GM10266 (cell line): Measurements from ENCODE around the gene PLOD3.

Experiments
- DNase-seq: peaks from one replicate; pipeline ENCODE4 v3.0.0; 2012; ENCODE audit errors: extremely low spot score
- TF ChIP-seq, protein P1 (sequence below): IDR thresholded peaks from 2 replicates; pipeline ENCODE4 v1.5.1; 2012; ENCODE audit warnings: mild to moderate bottlenecking, low read depth; ENCODE audit not compliant: control insufficient read depth, insufficient read depth; ENCODE audit errors: missing control alignments

PLOD3 gene

DNA sequence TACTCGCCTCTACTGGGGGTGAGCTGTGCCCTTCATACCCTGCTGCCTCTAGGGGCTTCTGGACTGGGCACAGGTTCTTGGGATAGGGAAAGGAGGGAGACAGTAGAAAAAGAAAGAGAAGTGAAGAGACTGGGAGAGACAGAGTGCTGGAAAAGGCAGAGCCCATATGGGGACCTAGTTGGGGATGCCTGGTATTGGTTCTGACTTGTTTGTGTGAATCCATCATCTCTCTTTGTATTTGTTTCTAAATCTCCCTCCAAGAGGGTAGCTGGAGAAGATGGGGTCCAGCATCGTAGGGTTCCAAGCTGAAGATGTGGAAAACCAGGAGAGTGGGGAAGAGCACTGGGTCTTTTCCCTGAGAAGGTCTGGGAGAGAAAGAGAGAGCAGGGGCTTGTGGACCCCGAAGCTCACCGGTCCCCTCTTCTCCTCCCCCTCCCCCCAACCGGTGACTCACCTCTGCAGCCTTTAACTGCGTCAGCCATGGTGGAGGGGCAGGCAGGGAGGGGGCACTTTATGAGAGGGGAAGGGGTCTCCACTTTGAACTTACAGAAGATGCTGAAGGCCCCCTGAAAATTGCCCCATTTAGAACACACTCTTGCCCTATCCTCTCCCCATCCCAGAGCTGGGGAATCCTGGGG lies 48.9 kb downstream of the PLOD3 start:
- DNase-seq, result no peak
- TF ChIP-seq, protein P1, sequence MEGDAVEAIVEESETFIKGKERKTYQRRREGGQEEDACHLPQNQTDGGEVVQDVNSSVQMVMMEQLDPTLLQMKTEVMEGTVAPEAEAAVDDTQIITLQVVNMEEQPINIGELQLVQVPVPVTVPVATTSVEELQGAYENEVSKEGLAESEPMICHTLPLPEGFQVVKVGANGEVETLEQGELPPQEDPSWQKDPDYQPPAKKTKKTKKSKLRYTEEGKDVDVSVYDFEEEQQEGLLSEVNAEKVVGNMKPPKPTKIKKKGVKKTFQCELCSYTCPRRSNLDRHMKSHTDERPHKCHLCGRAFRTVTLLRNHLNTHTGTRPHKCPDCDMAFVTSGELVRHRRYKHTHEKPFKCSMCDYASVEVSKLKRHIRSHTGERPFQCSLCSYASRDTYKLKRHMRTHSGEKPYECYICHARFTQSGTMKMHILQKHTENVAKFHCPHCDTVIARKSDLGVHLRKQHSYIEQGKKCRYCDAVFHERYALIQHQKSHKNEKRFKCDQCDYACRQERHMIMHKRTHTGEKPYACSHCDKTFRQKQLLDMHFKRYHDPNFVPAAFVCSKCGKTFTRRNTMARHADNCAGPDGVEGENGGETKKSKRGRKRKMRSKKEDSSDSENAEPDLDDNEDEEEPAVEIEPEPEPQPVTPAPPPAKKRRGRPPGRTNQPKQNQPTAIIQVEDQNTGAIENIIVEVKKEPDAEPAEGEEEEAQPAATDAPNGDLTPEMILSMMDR, result no peak

DNA sequence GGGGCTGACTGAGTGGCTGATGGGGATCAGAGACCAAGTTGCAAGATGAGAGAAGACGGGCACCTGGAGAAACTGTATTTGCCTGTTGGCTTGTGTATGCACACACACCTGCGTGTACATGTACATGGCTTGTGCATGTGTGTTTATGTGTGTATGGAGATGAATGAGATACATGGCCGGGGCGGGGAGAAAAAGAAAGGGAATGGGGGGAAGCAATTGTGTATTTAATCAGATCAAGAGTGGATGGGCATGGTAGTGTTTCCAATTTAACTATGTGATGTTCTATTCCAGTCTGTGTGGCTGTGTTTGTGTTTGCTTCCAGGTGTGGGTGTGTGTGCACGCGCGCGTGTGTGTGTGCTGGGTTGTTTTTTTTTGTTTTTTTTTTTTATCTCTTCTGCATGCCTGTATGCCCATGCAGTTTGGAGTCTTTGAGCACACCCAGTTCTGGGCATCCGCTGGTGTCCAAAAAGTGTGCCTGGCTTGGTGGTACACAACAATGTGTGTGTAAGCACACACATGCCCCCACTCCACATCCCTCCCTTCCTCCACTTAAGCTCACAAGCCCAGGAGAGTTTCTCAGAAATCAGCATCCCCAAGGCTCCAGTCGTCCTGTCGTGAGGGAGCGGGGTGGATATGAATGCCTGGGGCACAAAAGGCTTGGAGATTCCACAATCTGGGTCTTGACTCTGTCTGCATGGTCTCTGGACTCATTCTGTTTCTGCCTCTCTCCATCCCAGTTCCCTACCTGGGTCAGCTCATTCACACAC lies 49.6 kb downstream of the PLOD3 start:
- DNase-seq, result no peak
- TF ChIP-seq, protein P1, result no peak

DNA sequence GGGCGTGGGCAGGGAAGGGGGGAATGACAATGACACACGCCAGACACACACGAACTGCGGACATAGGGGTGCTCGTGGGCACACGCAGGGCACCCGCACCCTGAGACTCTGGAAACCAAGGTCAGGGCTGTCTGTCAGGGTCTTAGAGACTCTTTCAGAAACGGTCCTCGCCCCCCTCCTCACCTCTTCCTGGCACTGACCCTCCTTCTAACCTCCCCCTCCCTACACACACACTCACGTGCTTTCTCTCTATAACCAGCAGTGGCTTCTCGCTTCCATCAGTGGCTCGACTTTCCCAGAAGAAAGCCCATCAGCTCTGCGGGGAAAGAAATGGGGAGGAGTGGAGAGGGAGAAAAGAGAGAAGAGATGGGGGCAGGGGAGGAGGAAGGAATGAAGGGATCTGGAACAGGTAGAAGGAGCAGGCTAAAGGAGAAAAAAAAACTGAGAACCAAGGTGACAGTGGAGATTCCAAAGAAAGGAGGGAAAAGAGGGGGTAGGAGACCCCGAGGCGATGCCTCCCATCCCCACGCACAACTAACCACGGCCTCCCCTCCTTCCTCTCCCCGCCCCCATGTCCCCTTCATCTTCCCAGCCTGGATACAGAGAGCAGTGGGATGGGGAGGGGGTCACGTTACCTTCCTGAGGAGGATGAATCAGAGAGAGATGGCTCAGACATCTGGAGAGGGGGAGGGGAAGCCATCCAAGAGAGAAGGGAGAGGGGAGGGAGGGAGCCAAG lies 50.3 kb downstream of the PLOD3 start:
- TF ChIP-seq, protein P1, result no peak
- DNase-seq, result no peak

DNA sequence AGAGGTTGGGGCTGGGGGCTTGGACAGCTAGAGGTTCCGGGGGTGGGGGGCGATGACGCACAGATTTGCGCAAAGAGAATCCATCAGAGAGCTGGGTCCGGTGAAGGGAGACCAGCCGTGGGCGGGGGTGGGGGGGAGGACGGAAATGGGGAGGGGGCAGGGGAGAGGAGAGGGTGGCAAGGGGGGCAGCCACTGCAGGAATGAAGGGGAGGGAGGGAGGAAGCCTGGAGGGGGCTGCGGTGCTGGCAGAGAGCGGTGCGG lies 50.8 kb downstream of the PLOD3 start:
- TF ChIP-seq, protein P1, result no peak
- DNase-seq, result no peak

DNA sequence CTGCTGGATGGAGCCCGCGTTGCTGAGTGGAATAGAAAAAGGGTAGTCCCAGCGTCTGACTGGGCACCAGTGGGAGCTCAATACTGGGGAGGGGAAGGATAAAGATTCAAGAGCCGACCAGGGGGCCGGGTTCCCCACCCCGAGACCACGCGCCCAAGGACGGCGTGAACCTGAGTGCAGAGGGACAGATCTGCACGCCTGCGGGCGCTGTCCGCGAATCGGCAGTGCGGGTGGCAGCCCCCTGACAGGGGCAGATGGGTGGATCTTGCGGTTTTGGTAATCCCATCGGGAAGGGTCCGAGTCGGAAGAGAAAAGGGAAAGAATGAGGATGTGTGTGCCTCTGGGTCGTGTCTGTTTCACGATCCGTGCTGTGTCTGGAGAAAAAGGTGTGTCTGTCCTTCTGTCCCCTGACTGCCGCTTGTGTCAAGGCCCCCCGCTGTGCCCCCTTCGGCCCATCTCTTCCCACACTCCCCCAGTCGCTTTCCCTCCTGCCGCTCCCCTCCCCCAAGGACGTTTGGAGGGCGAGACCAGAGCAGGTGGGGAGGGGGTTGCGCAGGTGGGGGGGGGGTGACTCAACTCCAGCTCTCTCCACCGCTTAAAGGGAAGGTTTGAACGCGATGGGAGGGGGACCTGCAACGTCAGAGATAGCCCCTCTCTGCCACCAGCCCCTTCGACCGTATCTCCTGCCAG lies 51.3 kb downstream of the PLOD3 start:
- TF ChIP-seq, protein P1, result no peak
- DNase-seq, result no peak

DNA sequence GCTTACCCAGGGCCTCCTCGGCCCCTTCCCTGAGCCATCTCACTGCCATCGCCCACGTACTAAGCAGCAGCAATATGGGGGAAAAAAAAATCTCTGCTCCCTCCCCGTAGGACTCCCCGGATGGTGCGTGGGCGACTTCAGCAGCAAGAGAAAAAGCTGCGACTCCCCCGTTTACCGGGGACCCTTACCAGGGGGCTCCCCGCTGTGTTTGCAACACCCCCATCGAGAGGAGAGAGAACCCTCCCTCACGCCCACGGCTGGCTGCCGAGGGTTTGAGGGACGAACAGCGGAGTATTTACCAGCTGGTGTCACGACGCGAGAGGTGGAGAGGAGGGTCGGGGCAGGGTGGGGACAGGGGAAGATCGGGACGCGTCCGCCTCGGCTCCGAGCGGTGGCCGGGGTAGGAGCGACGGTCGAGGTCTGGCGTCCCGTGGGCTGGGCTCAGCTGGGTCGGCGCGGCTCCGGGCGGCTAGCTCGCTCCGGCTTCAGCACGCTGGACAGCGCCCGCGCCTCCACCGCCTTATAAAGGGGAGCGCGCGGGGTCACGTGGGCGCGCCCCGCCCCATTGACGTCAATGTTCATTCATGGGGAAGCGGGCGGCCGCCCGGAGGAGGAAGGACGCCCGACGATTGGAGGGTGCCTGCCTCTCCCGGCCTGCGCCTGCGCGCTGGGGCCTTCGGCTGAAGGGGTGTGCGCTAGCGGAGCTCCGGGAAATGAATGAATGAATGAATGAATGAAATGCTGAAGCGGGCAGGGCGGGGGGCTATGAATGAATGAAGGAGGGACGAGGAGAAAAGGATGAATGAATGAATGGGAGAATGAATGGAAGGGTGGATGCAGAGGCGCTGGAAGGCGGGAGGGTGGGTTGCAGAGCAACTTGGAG lies 52.1 kb downstream of the PLOD3 start, which contains the start of gene VGF:
TSS of gene VGF (minus strand) at position 495 of the 883 bp plus-strand sequence. CDS start 726 bp downstream, outside the sequence.
- TF ChIP-seq, protein P1, result no peak

More for the DNA sequence above, 52.1 kb downstream of the PLOD3 start, which contains the start of gene VGF:
- peak; percentile 98 for DNase-seq
